Effector memory CD8-positive, alpha-beta T cell (primary cell): ENCODE results near the gene TRABD.
A peak's percentile ranks its signal among the peaks of the same experiment; 100 is the strongest.
"Not testable (repeated sequence)": the region's sequence is repeated elsewhere in the genome, so short reads cannot be mapped to it uniquely, and the experiment has no call there.

Source experiments
- ATAC-seq: fragments of 150-1000 bp; cut with Tn5 transposase; replicated peaks from 2 replicates; pipeline ENCODE4 v1.10.0; 2021; ENCODE audit warnings: mild to moderate bottlenecking, moderate library complexity
- DNase-seq, 3 experiments: peaks; one replicate each; pipeline ENCODE4 v3.0.0; 2021
- H3K27ac Mint-ChIP-seq, 2 donors: one replicate each; pipeline ENCODE4 v1.8.0; 2022; ENCODE audit warnings: mild to moderate bottlenecking in 2 of 2, mixed read lengths in 2 of 2, moderate library complexity in 2 of 2
- H3K27me3 Mint-ChIP-seq, 2 donors: one replicate each; pipeline ENCODE4 v1.8.0; 2022; ENCODE audit warnings: mixed read lengths in 2 of 2
- H3K36me3 Mint-ChIP-seq: one replicate; pipeline ENCODE4 v1.8.0; 2022; ENCODE audit warnings: mild to moderate bottlenecking, moderate library complexity, mixed read lengths; ENCODE audit not compliant: insufficient read depth
- H3K4me1 Mint-ChIP-seq, 2 donors: one replicate each; pipeline ENCODE4 v1.8.0; 2022; ENCODE audit warnings: low read depth in 2 of 2, mixed read lengths in 2 of 2
- H3K4me3 Mint-ChIP-seq, 2 donors: one replicate each; pipeline ENCODE4 v1.8.0; 2022; ENCODE audit warnings: mild to moderate bottlenecking in 2 of 2, mixed read lengths in 2 of 2, moderate library complexity in 2 of 2
- H3K9me3 Mint-ChIP-seq, 2 donors: one replicate each; pipeline ENCODE4 v1.8.0; 2022; ENCODE audit warnings: mixed read lengths in 2 of 2

The TRABD gene

GRCh38 chr22:50161508-50162390, 24.0 kb upstream of the TRABD start:
- Mint-ChIP-seq H3K36me3 (no peaks in the 10 kb centered on the region), H3K4me3 (no peak overlapping the region), H3K4me1 (no peaks in the 10 kb centered on the region), H3K27ac (no peak overlapping the region), H3K27me3 (peaks cover 21 to 68% of the 10 kb centered on the region in 2 donors), H3K9me3 (no peaks in the 10 kb centered on the region)
- no peak for ATAC-seq
- DNase-seq = no peak

GRCh38 chr22:50162391-50162956, 23.2 kb upstream of the TRABD start:
- no peak for DNase-seq
- Mint-ChIP-seq H3K27ac (no peak overlapping the region), H3K36me3 (no peaks in the 10 kb centered on the region), H3K27me3 (peaks cover 22 to 65% of the 10 kb centered on the region in 2 donors), H3K4me1 (no peaks in the 10 kb centered on the region), H3K9me3 (no peaks in the 10 kb centered on the region), H3K4me3 (no peak overlapping the region)
- ATAC-seq = no peak

GRCh38 chr22:50165436-50166123, 20.1 kb upstream of the TRABD start:
- H3K36me3 Mint-ChIP-seq = no peaks in the 10 kb centered on the region

GRCh38 chr22:50167689-50168489, 17.8 kb upstream of the TRABD start:
- no peak overlapping the region for H3K27ac Mint-ChIP-seq
- DNase-seq = no peak
- no peaks in the 10 kb centered on the region for H3K9me3 Mint-ChIP-seq
- peaks cover 44 to 62% of the 10 kb centered on the region in 2 donors for H3K27me3 Mint-ChIP-seq
- peaks cover 3 to 9% of the 10 kb centered on the region in 2 donors for H3K4me1 Mint-ChIP-seq
- ATAC-seq = no peak
- no peaks in the 10 kb centered on the region for H3K36me3 Mint-ChIP-seq
- H3K4me3 Mint-ChIP-seq = peak overlapping the region in 1 of 2 donors; percentile 3

More at GRCh38 chr22:50165436-50166123, 20.1 kb upstream of the TRABD start:
- Mint-ChIP-seq H3K27me3 (peaks cover 33 to 62% of the 10 kb centered on the region in 2 donors), H3K27ac (no peak overlapping the region), H3K4me3 (no peak overlapping the region), H3K4me1 (peaks cover 3 to 5% of the 10 kb centered on the region in 2 donors), H3K9me3 (no peaks in the 10 kb centered on the region)
- no peak for DNase-seq
- no peak for ATAC-seq

GRCh38 chr22:50168490-50169180, 17.1 kb upstream of the TRABD start:
- H3K27me3 Mint-ChIP-seq = peaks cover 49 to 64% of the 10 kb centered on the region in 2 donors
- H3K27ac Mint-ChIP-seq = not testable (repeated sequence)

GRCh38 chr22:50169181-50169759, 16.4 kb upstream of the TRABD start:
- H3K36me3 Mint-ChIP-seq = no peaks in the 10 kb centered on the region
- H3K9me3 Mint-ChIP-seq = no peaks in the 10 kb centered on the region
- H3K4me3 Mint-ChIP-seq = peak overlapping the region; percentile 71 to 81
- ATAC-seq (no peak), DNase-seq (no peak)
- H3K27ac Mint-ChIP-seq = no peak overlapping the region
- peaks cover 3 to 9% of the 10 kb centered on the region in 2 donors for H3K4me1 Mint-ChIP-seq
- peaks cover 47 to 65% of the 10 kb centered on the region in 2 donors for H3K27me3 Mint-ChIP-seq

More at GRCh38 chr22:50168490-50169180, 17.1 kb upstream of the TRABD start:
- not testable (repeated sequence) for H3K9me3 Mint-ChIP-seq, DNase-seq, H3K4me1 Mint-ChIP-seq, ATAC-seq, H3K36me3 Mint-ChIP-seq
- peak overlapping the region; percentile 71 to 81 for H3K4me3 Mint-ChIP-seq

GRCh38 chr22:50169774-50170341, 15.9 kb upstream of the TRABD start:
- Mint-ChIP-seq H3K27ac (no peak overlapping the region), H3K27me3 (peaks cover 45 to 61% of the 10 kb centered on the region in 2 donors), H3K4me1 (peaks cover 3 to 9% of the 10 kb centered on the region in 2 donors), H3K36me3 (no peaks in the 10 kb centered on the region), H3K4me3 (peak overlapping the region in 1 of 2 donors; percentile 27), H3K9me3 (no peaks in the 10 kb centered on the region)
- DNase-seq = no peak
- ATAC-seq = peak; percentile 42

- Mint-ChIP-seq H3K27ac (no peak within 1 kb of the TSS), H3K9me3 (no peaks in the 10 kb centered on the region), H3K4me3 (peak within 1 kb of the TSS; percentile 56 to 69), H3K4me1 (peaks cover 3 to 9% of the 10 kb centered on the region in 2 donors), H3K27me3 (peaks cover 45 to 61% of the 10 kb centered on the region in 2 donors), H3K36me3 (no peaks in the 10 kb centered on the region)
- no peak for DNase-seq
- no peak for ATAC-seq
Measured at GRCh38 chr22:50170453-50171318, 15.0 kb upstream of the TRABD start, which contains the start of gene PANX2. TSS of gene PANX2 (plus strand) at chr22:50170731. CDS start at chr22:50170731, 0 bp downstream.

GRCh38 chr22:50171319-50171964, 14.3 kb upstream of the TRABD start:
- no peak for DNase-seq
- Mint-ChIP-seq H3K4me3 (peak overlapping the region; percentile 56 to 69), H3K27me3 (peaks cover 45 to 61% of the 10 kb centered on the region in 2 donors), H3K4me1 (peaks cover 3 to 9% of the 10 kb centered on the region in 2 donors), H3K36me3 (no peaks in the 10 kb centered on the region), H3K9me3 (no peaks in the 10 kb centered on the region), H3K27ac (no peak overlapping the region)
- no peak for ATAC-seq

- DNase-seq (no peak), ATAC-seq (no peak)
- H3K9me3 Mint-ChIP-seq = no peaks in the 10 kb centered on the region
- H3K4me1 Mint-ChIP-seq = peaks cover 3 to 9% of the 10 kb centered on the region in 2 donors
- H3K36me3 Mint-ChIP-seq = no peaks in the 10 kb centered on the region
- H3K27ac Mint-ChIP-seq = no peak overlapping the region
- H3K27me3 Mint-ChIP-seq = peaks cover 45 to 61% of the 10 kb centered on the region in 2 donors
- peak overlapping the region; percentile 48 to 56 for H3K4me3 Mint-ChIP-seq
Measured at GRCh38 chr22:50171965-50172421, 13.7 kb upstream of the TRABD start.
